ENCODE results near the gene CCR3.

Gene CCR3

GRCh38 chr3:46293035-46293724, 50.9 kb downstream of the CCR3 start:
- in situ Hi-C loops (cut with MboI; ENCODE audit: low sequenced_read_pairs), result loop anchor here (10.0 kb wide), 1 partner anchor 72 kb away; no protein-coding TSS in a partner anchor

- in situ Hi-C loops (cut with MboI; ENCODE audit: low sequenced_read_pairs), result loop anchor here (10.0 kb wide), 1 partner anchor 71 kb away; no protein-coding TSS in a partner anchor
Observed at GRCh38 chr3:46293991-46294833, 52.0 kb downstream of the CCR3 start.

GRCh38 chr3:46296826-46297225, 54.6 kb downstream of the CCR3 start:
- in situ Hi-C loops (cut with MboI; ENCODE audit: low sequenced_read_pairs), result loop anchor here (10.0 kb wide), 1 partner anchor 68 kb away; no protein-coding TSS in a partner anchor

GRCh38 chr3:46297658-46298423, 55.6 kb downstream of the CCR3 start:
- in situ Hi-C loops (cut with MboI; ENCODE audit: low sequenced_read_pairs), result loop anchor here (10.0 kb wide), 1 partner anchor 67 kb away; no protein-coding TSS in a partner anchor

- in situ Hi-C loops (cut with MboI; ENCODE audit: low sequenced_read_pairs), result loop anchor here (10.0 kb wide), 1 partner anchor 66 kb away; no protein-coding TSS in a partner anchor
Observed at GRCh38 chr3:46298871-46299607, 56.8 kb downstream of the CCR3 start.

GRCh38 chr3:46299608-46300460, 57.6 kb downstream of the CCR3 start:
- in situ Hi-C loops (cut with MboI; ENCODE audit: low sequenced_read_pairs), result loop anchor here (10.0 kb wide), 1 partner anchor 65 kb away; no protein-coding TSS in a partner anchor

- in situ Hi-C loops (cut with MboI; ENCODE audit: low sequenced_read_pairs), result no loop called here
Observed at GRCh38 chr3:46300461-46300789, 58.2 kb downstream of the CCR3 start.

- in situ Hi-C loops (cut with MboI; ENCODE audit: low sequenced_read_pairs), result no loop called here
Observed at GRCh38 chr3:46301122-46301835, 59.0 kb downstream of the CCR3 start.

GRCh38 chr3:46303240-46303639, 61.0 kb downstream of the CCR3 start:
- in situ Hi-C loops (cut with MboI; ENCODE audit: low sequenced_read_pairs), result no loop called here

- in situ Hi-C loops (cut with MboI; ENCODE audit: low sequenced_read_pairs), result no loop called here
Observed at GRCh38 chr3:46304739-46305138, 62.5 kb downstream of the CCR3 start.

- in situ Hi-C loops (cut with MboI; ENCODE audit: low sequenced_read_pairs), result no loop called here
Observed at GRCh38 chr3:46312991-46313390, 70.7 kb downstream of the CCR3 start.

- in situ Hi-C loops (cut with MboI; ENCODE audit: low sequenced_read_pairs), result no loop called here
Observed at GRCh38 chr3:46314517-46314916, 72.3 kb downstream of the CCR3 start.

GRCh38 chr3:46316206-46316605, 73.9 kb downstream of the CCR3 start:
- in situ Hi-C loops (cut with MboI; ENCODE audit: low sequenced_read_pairs), result no loop called here
